Dermis blood vessel endothelial cell (primary cell): ENCODE measurements around the gene IFI27L2. TPM values are rescaled to one million over a fixed set of nuclear protein-coding genes. Genes with fewer than 3 reads are reported as not detected.
"Not testable (repeated sequence)": the region's sequence is repeated elsewhere in the genome, so short reads cannot be mapped to it uniquely, and the experiment has no call there.

Experiments
- DNase-seq: peaks from one replicate; pipeline ENCODE4 v3.0.0; 2010
- total RNA-seq: library from RNA; depleted of rRNA; stranded (reverse); fragments of >200 nt; gene quantifications from 2 replicates; pipeline ENCODE4 v1.2.3, GENCODE V29; 2014

The IFI27L2 gene
- 4.0 and 10.2 TPM in 2 replicates for total RNA-seq

- peak; percentile 57 for DNase-seq
Observed at GRCh38 chr14:94129111-94129757, at the start of gene IFI27L2. IFI27L2 (minus strand) TSS chr14:94129604; CDS start chr14:94129564, 40 bp downstream.

- DNase-seq: no peak
Observed at GRCh38 chr14:94177806-94178205, 48.4 kb upstream of the IFI27L2 start.

GRCh38 chr14:94176808-94177207 is 47.4 kb upstream of the IFI27L2 start:
- no peak for DNase-seq

- DNase-seq: no peak
Observed at GRCh38 chr14:94175747-94176146, 46.3 kb upstream of the IFI27L2 start.

GRCh38 chr14:94175011-94175745 is 45.8 kb upstream of the IFI27L2 start:
- DNase-seq: no peak

GRCh38 chr14:94174604-94175010 is 45.2 kb upstream of the IFI27L2 start:
- no peak for DNase-seq

GRCh38 chr14:94173885-94174603 is 44.6 kb upstream of the IFI27L2 start, which contains the start of gene PPP4R4:
PPP4R4 (plus strand) TSS chr14:94174322; CDS start chr14:94174466, 144 bp downstream.
- DNase-seq: peak; percentile 70

GRCh38 chr14:94173471-94173884 is 44.1 kb upstream of the IFI27L2 start:
- no peak for DNase-seq

- no peak for DNase-seq
Observed at GRCh38 chr14:94172545-94172944, 43.1 kb upstream of the IFI27L2 start.

- no peak for DNase-seq
Observed at GRCh38 chr14:94171208-94171607, 41.8 kb upstream of the IFI27L2 start.

- DNase-seq: no peak
Observed at GRCh38 chr14:94170136-94170535, 40.7 kb upstream of the IFI27L2 start.

- no peak for DNase-seq
Observed at GRCh38 chr14:94165744-94166143, 36.3 kb upstream of the IFI27L2 start.

GRCh38 chr14:94164685-94165431 is 35.5 kb upstream of the IFI27L2 start:
- no peak for DNase-seq

- no peak for DNase-seq
Observed at GRCh38 chr14:94163796-94164195, 34.4 kb upstream of the IFI27L2 start.

GRCh38 chr14:94162466-94162865 is 33.1 kb upstream of the IFI27L2 start:
- no peak for DNase-seq

- peak; percentile 7 for DNase-seq
Observed at GRCh38 chr14:94161981-94162380, 32.6 kb upstream of the IFI27L2 start.

GRCh38 chr14:94161058-94161457 is 31.7 kb upstream of the IFI27L2 start:
- DNase-seq: no peak

GRCh38 chr14:94158239-94158883 is 29.0 kb upstream of the IFI27L2 start:
- DNase-seq: no peak

GRCh38 chr14:94157197-94157596 is 27.8 kb upstream of the IFI27L2 start:
- DNase-seq: no peak

GRCh38 chr14:94156143-94156542 is 26.7 kb upstream of the IFI27L2 start:
- not testable (repeated sequence) for DNase-seq

- no peak for DNase-seq
Observed at GRCh38 chr14:94153750-94154342, 24.4 kb upstream of the IFI27L2 start.

GRCh38 chr14:94152676-94153075 is 23.3 kb upstream of the IFI27L2 start:
- DNase-seq: no peak
